Adrenal gland (tissue), 5 donors: ENCODE data around the gene CADM4.

ENCODE experiments used
- CTCF ChIP-seq, 6 experiments: fragments of 450-650 bp in 4 of 6; fragments of 200-600 bp in 2 of 6; sonication (generic) in 1 of 6; IDR thresholded peaks; 1 replicate in 5 of 6; 2 replicates in 1 of 6; pipeline versions ENCODE4 v1.5.1 to v1.8.0; 2016 to 2021; ENCODE audit warnings: antibody characterized with exemption in 6 of 6, mild to moderate bottlenecking in 2 of 6, moderate library complexity in 1 of 6
- POLR2A ChIP-seq, 2 donors: fragments of 450-650 bp; IDR thresholded peaks; one replicate each; pipeline ENCODE4 v1.6.1; 2017; ENCODE audit warnings: antibody characterized with exemption in 2 of 2, mild to moderate bottlenecking in 2 of 2, moderate library complexity in 1 of 2
- donor health status: DM: no; HTN: no; CAD: no.

- TF ChIP-seq CTCF (IDR thresholded peaks at IDR 0.05) = no peak
- TF ChIP-seq POLR2A (IDR thresholded peaks at IDR 0.05) = no peak
Measured at GRCh38 chr19:43660301-43660970, 20.8 kb upstream of the CADM4 start.
